CD4-positive, alpha-beta T cell treated with Interleukin-6 for 4 hours (primary cell): ENCODE data around the gene CCR7.

Source experiments
- DNase-seq: peaks from one replicate; pipeline ENCODE4 v3.0.0-alpha.2; 2020; ENCODE audit warnings: mixed read lengths

Gene CCR7

DNA sequence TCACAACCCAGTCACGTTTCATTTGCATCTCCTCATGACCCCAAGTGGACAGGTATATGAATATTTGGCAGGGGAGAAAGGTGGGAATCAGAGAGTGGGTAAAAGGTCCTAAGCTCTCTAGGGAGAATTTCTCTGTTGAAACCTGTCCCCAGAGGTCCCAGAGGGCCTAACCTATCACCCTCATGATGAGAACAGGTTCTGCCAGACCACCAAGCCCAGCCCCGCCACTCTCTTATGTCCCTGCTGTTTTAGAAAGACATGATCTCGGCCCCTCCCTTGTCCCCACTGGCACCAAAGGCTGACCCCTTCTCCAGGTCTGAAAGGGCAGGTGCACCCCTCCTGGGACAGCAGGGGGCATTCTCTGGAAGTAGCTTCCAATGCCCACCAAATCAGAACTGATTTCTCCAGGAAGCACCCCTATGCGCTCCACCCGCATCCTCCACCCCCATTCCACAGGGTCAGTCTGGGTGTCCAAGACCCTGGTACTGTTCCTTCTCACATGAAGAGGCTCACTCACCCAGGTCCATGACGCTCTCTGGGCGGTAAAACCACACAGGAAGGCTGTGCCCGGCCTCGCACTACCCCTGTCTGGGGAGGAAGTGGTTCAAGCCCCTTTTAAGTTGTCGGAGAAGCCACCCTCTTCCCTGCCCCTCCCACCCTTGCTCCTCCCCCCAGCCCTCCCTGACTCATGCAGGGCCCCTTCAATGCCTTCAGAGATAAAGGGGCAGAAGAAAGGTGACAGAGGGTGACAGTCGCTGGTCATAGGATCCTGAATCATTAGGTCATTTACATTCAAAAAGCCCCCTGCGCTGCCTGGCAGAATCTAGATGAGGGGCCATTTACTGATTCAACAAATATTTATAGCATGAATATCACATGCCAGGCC is at the start of gene CCR7:
Gene CCR7, minus strand, starts transcription at position 590 of the 886 bp plus-strand sequence. Its CDS starts 63 bp downstream, at position 527.
- DNase-seq = peak; percentile 96

DNA sequence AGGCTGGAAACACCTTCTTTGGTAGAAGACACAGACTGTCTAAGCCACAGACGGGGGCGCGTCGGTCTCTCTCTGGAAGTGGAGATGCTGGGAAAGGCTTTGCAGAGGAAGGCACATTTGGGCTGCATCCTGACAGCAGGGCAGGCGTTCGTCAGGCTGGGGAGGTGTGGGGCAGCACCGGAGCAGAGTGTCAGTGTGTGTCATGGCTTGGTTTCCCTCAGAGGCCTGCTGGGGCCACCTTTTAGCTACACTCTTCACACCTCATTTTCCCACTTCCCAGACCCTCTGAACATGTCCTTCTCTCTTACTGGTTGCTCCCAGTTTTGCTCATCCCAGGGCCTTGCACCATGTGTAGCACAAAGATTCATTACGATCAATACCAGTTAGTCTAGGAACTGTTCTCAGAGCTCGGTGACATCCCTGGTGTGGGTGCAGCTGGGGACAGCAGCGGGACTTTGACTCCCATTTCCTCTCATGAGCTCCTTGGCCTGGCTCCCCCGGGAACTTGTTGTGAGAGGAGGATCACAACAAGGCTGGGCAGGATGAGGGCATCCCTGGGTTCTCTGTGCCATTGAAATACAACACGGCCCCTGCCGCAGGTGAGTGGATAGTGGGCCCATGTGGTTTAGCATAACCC is 49.3 kb upstream of the CCR7 start:
- no peak for DNase-seq

- no peak for DNase-seq
Measured at GRCh38 chr17:40613467-40614154, 48.3 kb upstream of the CCR7 start.

GRCh38 chr17:40612599-40613244 is 47.5 kb upstream of the CCR7 start:
- peak; percentile 95 for DNase-seq

DNA sequence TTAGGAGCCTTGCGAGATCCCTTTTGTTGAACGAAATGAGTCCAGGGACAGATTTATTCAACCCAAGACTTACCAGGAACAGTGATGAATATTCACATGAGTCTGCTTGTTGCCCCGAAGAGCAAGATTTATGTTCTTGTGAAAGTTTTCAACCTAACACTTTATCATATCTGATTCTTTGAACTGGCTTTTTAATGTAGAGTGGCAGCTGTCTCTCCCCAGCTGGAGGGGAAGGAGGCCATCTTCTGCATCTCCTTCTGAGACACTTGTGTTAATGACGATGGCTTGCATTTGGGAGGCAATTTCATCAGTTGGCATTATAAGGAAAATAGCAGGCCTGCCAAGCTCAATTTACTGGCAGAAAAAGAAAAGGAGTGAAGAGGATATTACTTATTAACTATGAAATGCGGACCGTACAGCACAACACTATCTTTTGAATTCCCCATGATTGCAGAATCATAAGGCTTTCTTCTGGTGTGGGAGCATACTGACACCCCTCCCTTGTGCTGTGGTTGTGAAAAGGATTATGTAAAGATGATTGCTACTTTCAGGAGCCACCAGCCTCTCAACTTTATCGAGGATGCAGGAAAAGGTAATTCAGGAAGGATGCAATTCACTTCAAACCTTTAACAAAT is 46.7 kb upstream of the CCR7 start:
- DNase-seq = no peak

DNA sequence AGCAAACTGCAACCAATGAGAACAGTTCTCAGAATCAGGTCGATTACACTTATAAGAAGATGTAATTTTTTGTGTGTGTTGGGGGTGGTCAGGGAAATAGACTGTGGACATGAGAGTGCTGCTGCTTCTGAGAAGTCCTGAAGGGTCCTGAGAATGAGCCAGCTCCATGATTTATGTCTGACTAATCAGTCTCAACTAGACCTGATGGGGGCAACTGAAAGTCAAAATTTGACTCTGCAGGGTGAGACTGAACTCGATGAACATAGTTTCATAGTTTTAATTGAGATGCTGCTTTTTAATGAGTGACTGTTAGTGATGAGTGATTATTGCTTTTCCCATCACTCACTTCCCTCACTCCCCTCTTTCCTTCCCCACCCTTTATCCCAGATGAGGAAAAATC is 45.1 kb upstream of the CCR7 start:
- no peak for DNase-seq

DNA sequence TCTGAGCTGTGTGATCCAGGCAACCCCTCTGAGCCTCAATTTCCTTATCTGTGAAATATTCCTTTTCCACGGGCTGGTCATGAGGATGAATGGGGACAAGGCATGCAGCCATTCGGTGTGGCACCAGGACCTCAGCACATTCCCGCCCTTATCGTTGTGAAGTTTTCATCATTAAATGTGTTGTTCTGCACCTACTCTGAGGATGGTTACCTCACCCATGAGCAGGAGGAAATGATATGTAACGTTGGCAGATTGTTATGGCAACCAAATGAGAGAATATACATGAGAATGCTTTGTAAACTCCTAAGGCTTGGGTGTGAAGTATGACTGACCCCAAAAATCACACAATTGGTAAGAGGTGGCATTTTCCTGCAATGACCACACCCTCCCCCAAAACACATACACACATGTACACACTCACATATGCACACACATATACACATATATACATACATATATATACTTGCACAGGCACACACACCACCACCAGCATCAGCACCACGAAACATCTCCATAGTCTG is 42.8 kb upstream of the CCR7 start:
- DNase-seq = peak; percentile 34

DNA sequence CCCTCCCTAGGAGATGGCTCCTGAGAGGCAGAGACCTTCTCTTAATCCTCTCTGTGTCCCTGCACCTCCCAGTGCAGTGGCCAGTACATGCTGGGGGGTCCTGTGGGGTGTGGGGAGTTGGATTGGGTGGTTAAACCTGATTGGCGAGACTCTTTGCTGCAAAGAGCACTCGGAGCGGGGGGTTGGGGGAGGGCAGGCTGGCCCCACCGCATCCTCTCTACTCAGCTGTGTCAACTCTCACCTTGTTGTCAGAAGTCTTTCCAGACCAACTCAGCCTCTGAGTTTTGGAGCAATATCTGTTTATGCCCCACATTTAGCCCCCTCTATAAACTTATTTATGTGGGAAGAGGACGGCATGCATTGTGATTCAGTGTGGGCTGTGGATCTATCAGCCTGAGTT is 42.4 kb upstream of the CCR7 start:
- peak; percentile 82 for DNase-seq

DNA sequence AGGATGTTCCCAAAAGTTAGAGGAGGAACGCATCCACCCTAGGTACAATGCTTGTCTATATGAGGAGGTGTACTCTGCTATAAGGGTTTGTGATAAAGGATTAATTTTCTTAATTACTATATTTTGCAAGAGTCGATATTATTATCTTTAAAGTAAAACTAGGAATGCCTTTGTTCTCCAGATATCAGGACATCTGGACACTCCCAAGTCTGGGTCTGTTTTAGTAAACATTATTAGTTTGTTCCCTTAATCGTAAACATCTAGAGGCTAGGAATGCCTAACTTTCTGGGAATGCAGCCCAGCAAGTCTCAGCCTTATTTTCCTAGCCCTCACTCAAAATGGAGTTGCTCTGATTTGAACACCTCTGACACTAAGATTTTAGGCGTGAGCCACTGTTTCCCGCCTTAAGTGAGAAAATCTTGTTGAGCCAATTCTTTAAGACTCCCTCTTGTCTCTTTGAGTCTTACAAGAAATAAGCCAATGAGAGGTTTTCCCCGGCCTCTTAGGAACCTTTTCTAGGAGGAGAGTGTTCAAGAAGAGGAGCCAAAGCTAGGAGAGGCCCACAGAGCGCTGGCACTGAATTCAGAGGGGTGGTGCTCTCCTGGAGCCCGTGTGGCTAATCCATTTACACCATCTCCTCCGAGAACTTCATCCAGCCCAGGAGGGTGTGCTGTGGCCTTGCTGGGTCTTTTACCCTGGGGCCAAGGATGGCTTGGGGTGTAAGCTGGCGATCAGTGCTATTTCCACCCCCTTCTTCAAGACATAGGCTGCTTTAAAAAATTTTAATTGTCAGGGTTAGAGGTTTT is 41.5 kb upstream of the CCR7 start:
- no peak for DNase-seq

GRCh38 chr17:40605306-40605705 is 40.0 kb upstream of the CCR7 start:
- DNase-seq = peak; percentile 85

DNA sequence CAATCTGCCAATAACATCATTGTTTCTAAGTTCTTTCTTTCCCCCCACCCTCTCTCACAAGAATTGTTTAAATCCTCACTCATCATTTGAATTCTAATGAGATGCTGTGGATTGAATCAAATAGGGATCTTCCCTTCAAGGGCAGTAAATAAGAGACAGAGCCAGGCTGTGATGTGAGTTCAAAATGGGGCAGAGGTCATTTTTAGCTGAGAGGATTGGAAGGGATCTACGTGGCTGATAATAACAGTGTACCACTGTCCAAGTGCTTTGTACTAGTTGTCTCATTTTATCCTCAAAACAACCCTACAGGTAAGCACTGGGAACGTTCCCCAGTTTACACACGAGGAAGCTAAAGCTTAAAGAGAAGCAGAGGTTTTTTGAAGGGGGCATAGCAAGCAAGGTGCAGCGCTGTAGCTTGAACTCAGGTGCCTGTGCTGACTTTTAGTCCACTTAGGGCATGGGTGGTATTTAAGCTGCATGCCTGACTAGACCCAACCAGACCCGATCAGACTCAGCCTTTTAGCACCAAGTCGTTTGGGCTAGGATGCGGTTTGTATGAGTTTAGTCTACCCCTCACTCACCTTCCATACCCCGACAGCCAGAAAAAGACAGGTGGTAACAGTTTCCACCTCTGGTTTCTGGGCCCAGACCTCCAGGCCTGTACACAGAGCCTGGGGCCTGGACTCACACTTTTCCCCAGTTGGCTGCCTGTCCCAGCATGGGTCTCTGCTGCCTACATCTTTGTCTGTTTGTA is 39.2 kb upstream of the CCR7 start:
- no peak for DNase-seq

GRCh38 chr17:40602445-40603443 is 37.5 kb upstream of the CCR7 start:
- peak; percentile 84 for DNase-seq

DNA sequence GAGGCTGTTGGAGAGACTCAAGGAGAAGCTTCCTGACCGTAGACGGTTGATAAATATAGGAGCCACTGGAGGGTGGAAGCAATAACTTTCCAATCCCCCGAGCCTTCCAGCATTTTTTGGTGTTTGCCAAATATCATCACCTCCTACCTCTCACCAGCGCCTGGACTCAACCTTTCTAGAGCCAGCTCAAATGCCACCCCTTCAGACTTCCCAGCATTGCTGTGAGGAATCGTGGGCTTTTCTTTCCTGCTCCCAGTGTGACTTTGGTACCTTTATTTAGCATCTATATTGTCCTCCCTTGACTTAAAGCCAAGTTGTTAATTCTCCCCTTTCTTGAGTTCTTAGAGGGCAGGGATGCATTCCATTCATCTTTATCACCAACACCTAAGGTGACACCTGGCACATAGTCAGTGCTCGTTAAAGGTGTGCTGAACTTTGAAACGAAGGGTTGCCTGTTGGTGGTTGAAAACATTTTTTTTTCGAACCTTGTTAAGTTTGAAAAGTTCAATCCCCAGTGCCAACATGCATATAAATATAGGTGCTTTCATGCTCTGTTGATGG is 35.3 kb upstream of the CCR7 start:
- no peak for DNase-seq

- no peak for DNase-seq
Measured at GRCh38 chr17:40599468-40599763, 34.1 kb upstream of the CCR7 start.

GRCh38 chr17:40598619-40599467 is 33.6 kb upstream of the CCR7 start:
- peak; percentile 76 for DNase-seq

DNA sequence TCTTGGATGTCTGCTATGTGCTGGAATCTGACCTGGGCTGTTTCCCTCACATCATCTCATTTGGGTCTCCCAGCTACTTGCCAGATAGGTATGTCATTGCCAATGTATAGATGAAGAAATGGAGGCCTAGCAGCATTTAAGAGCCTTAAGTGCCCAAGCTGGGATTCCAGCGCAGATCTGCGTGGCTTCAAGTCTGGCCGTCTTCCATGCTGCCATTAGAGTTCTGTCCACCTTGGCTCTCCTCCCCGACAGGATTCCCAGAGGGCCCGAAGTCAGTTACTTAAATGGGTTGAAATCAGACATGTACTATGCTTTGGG is 33.0 kb upstream of the CCR7 start:
- DNase-seq = no peak

DNA sequence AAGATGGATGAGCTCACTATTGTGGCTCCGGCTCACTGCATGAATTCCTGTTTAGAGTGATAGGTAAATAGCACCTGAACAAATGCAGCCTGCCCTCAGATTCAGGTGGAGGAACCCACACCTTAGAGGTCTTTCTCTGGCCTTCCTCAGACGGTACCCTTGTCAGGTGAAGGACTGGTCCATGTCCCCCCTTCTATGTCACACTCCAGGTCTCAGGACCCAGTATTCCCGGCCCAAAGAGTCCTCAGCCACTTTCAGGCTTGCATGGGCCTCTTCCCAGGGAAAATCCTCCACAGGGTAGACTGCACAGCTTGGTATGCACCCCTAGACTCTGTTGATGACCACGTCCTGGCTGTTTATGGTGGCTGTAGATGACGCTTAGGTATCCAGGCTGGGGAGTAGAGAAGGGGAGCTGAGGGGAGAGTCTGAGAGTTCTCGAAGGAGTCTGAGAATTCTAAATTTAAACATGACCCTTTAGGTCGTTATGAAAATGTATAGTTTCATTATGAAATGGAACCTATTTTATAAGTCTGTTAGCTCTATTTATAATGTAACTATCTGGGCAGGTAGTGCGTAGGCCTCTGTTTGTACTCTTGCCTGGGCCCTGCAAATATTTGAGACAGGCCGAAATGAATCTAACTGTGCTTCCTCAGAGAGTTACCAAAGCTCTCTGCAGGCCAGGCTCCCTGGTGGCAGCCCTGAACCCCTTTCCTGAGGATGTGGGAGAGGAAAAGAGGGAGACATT is 32.5 kb upstream of the CCR7 start:
- peak; percentile 33 for DNase-seq

- peak; percentile 39 for DNase-seq
Measured at GRCh38 chr17:40597156-40597555, 31.9 kb upstream of the CCR7 start.
